GM18517 (cell line): Measurements from ENCODE around the gene CCM2.
A peak's percentile ranks its signal among the peaks of the same experiment; 100 is the strongest.
"Not testable (repeated sequence)": the region's sequence is repeated elsewhere in the genome, so short reads cannot be mapped to it uniquely, and the experiment has no call there.

ENCODE experiments used
- ATAC-seq: cut with Tn5 transposase; IDR thresholded peaks from one replicate; pipeline ENCODE4 v1.9.1; 2021; ENCODE audit warnings: mild to moderate bottlenecking, moderate library complexity; ENCODE audit not compliant: unreplicated experiment

The CCM2 gene

GRCh38 chr7:44981035-44981706 lies 18.8 kb upstream of the CCM2 start:
- ATAC-seq, result peak; percentile 2

GRCh38 chr7:44982535-44982923 lies 17.5 kb upstream of the CCM2 start:
- ATAC-seq, result no peak

- ATAC-seq, result no peak
Observed at GRCh38 chr7:44982970-44983369, 17.0 kb upstream of the CCM2 start.

GRCh38 chr7:44983742-44984477 lies 16.1 kb upstream of the CCM2 start:
- ATAC-seq, result no peak

- no peak for ATAC-seq
Observed at GRCh38 chr7:44984478-44984758, 15.6 kb upstream of the CCM2 start.

- ATAC-seq, result no peak
Observed at GRCh38 chr7:44985033-44985695, 14.8 kb upstream of the CCM2 start.

GRCh38 chr7:44985900-44986217 lies 14.1 kb upstream of the CCM2 start:
- ATAC-seq, result no peak

GRCh38 chr7:44986218-44987053 lies 13.6 kb upstream of the CCM2 start:
- ATAC-seq, result peak; percentile 88

GRCh38 chr7:44987457-44987856 lies 12.5 kb upstream of the CCM2 start:
- no peak for ATAC-seq

- no peak for ATAC-seq
Observed at GRCh38 chr7:44987996-44988395, 12.0 kb upstream of the CCM2 start.

GRCh38 chr7:44988701-44989100 lies 11.3 kb upstream of the CCM2 start:
- no peak for ATAC-seq

- no peak for ATAC-seq
Observed at GRCh38 chr7:44989132-44989531, 10.9 kb upstream of the CCM2 start.

GRCh38 chr7:44990109-44991023 lies 9.6 kb upstream of the CCM2 start:
- no peak for ATAC-seq

- ATAC-seq, result not testable (repeated sequence)
Observed at GRCh38 chr7:44992004-44992795, 7.8 kb upstream of the CCM2 start.

GRCh38 chr7:44994877-44995554 lies 5.0 kb upstream of the CCM2 start:
- no peak for ATAC-seq

- ATAC-seq, result peak; percentile 30
Observed at GRCh38 chr7:44995555-44996493, 4.2 kb upstream of the CCM2 start.

- ATAC-seq, result no peak
Observed at GRCh38 chr7:44998153-44998871, 1.7 kb upstream of the CCM2 start.
